NCI-H1694 (cell line): ENCODE measurements around the gene HYKK.
"Not testable (repeated sequence)": the region's sequence is repeated elsewhere in the genome, so short reads cannot be mapped to it uniquely, and the experiment has no call there.

ENCODE experiments used
- DNase-seq: peaks from one replicate; lab custom pipeline; 2025; lab: John Stamatoyannopoulos, UW

The HYKK gene

GRCh38 chr15:78506971-78507830 lies at the start of gene HYKK:
Gene HYKK (plus strand): TSS chr15:78507577. CDS start chr15:78513089, 5,512 bp downstream.
- DNase-seq, result peak; percentile 92

- DNase-seq, result no peak
These were observed 46.6 kb upstream of the HYKK start for GRCh38 chr15:78460737-78461136.

- no peak for DNase-seq
These were observed 46.0 kb upstream of the HYKK start for GRCh38 chr15:78461171-78461888.

DNA sequence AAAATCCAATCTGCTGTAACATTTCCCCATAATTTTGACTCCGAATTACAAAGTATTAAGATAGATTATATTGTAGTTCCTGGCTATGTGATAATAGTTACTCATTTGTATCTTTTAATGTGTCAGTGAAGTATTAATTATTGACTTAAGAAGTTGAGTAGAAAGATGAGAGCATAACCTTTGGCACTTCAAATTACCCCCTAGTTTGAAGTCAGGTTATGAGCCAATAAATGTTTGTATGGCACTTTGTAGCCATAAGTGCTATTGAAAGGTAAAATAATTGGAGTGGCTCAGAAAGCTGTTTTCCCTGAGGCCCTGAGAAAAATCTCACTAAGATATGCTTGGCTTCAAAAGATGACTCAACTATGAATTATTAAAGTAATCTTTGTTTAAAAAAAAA lies 38.3 kb upstream of the HYKK start:
- DNase-seq, result no peak

DNA sequence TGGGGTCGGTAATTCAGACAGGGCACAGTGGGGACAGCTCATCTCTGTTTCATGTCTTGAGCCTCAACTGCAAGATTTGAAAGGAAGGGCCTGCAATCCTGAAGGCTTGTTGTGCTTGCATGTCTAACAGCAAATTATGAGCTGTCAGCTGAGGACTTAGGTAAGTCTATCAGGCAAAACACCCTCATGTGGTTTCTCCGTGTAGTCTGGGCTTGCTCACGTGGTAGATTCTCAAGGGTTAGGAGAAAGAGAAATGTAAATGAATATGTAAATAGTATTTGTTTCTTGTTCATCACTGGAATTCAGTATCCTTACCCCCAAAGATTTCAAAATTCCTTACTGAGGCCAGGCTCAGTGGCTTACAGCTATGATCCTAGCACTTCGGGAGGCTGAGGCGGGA lies 30.1 kb upstream of the HYKK start:
- no peak for DNase-seq

DNA sequence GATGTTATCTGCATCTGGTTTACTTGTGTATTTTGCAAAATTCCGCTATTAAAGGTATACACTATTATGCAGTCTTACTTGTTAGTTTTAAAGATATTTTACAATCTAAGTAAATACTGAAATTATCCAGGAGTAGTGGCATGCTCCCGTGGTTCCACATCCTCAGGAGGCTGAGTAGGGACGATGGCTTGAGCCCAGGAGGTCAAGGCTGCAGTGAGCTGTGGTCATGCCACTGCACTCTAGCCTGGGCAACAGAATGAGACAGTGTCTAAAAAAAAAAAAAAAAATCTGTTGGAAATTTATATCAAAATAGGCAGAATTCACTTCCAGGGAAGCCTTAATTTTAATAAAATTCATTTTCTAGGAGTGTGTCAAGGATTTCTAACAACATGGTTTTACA lies 27.7 kb upstream of the HYKK start:
- DNase-seq, result no peak

GRCh38 chr15:78481917-78482316 lies 25.5 kb upstream of the HYKK start:
- DNase-seq, result no peak

- DNase-seq, result no peak
These were observed 14.5 kb upstream of the HYKK start for GRCh38 chr15:78492872-78493271.

DNA sequence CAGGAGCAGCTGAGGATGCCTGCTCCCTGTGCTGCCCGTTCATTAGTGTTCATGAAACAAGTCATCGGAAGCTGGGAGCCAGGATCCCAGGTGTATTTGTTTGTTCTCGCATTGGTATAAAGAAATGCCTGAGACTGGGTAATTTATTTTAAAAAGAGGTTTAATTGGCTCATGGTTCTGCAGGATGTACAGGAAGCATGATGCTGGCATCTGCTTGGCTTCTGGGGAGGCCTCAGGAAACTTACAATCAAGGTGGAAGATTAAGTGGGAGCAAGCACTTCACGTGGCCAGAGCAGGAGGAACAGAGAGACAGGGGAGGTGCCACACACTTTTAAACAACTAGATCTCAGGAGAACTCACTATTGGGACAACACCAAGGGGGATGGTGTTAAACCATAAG lies 5.5 kb upstream of the HYKK start:
- no peak for DNase-seq

- DNase-seq, result no peak
These were observed 4.7 kb upstream of the HYKK start for GRCh38 chr15:78502641-78503040.

GRCh38 chr15:78507831-78508160 lies 419 bp downstream of the HYKK start:
- no peak for DNase-seq

GRCh38 chr15:78508272-78508671 lies 895 bp downstream of the HYKK start:
- no peak for DNase-seq

- no peak for DNase-seq
These were observed 2.4 kb downstream of the HYKK start for GRCh38 chr15:78509726-78510312.

DNA sequence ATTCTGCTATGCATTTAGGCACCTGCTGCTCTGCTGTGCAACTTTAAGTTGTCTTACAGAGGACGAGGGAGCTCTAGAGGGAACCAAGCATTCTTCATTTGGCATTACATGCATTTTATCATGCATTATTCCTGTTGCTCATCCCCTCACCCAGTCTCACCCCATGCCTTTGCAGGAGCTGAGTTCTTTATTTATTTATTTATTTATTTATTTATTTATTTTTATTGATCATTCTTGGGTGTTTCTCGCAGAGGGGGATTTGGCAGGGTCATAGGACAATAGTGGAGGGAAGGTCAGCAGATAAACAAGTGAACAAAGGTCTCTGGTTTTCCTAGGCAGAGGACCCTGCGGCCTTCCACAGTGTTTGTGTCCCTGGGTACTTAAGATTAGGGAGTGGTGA lies 12.7 kb downstream of the HYKK start:
- DNase-seq, result not testable (repeated sequence)

DNA sequence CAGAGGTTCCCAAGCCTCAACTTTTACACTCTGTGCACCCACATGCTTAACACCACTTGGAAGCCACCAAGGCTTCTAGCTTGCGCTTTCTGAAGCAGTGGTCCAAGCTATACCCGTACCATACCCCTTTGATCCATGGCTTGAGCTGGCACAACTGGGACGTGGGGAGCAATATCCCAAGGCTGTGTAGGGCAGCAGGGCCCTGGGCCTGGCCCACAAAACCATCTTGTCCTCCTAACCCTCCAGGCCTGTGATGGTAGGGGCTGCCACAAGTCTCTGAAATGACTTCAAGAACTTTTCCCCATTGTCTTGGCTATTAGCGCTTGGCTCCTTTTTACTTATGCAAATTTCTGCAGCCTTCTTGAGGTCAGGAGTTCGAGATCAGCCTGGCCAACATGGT lies 16.9 kb downstream of the HYKK start:
- DNase-seq, result no peak

DNA sequence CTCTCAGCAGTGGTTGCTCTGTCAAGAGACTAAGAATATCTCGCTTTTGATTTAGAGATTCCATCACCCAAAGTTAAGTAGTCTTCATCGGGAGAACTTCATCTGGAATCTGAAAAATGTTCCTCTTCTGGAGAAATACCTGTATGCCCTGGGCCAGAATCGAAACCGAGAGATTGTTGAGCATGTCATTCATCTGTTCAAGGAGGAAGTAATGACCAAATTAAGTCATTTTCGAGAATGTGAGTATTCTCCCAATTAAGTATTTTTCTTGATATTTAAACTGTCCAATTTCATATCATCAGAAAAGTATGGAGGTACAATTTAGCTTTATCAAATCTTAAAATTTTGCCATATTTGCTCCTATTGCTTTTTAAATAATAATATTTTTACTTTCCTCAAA lies 19.9 kb downstream of the HYKK start:
- no peak for DNase-seq

GRCh38 chr15:78533331-78533730 lies 26.0 kb downstream of the HYKK start:
- no peak for DNase-seq

- DNase-seq, result no peak
These were observed 28.8 kb downstream of the HYKK start for GRCh38 chr15:78536134-78536533.

- no peak for DNase-seq
These were observed 30.0 kb downstream of the HYKK start for GRCh38 chr15:78537266-78537905.

DNA sequence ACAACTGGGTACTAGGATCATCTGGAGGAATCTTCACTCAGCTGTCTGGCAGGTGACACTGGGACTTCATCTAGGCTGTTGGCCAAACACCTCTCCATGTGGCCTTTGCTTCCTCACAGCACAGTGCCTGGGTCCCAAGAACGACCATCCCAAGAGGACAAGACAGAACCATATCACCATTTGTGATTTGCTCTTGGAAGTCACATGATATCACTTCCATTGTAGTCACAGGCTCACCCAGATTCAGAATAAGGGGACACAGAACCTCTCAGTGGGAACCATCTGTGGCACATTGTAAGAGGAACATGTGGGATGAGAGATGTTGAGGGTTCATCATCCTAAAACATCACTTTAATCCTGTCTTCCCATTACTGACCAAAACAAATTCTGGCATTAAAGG lies 31.0 kb downstream of the HYKK start:
- DNase-seq, result no peak

GRCh38 chr15:78539464-78540140 lies 32.2 kb downstream of the HYKK start:
- DNase-seq, result not testable (repeated sequence)
